Activated effector memory CD4-positive, alpha-beta T cell treated with anti-CD3 and anti-CD28 coated beads, Interleukin-2, amount 50 U/mL, for 16 hours (primary cell): Measurements from ENCODE around the gene SLX4IP.
"Not testable (repeated sequence)": the region's sequence is repeated elsewhere in the genome, so short reads cannot be mapped to it uniquely, and the experiment has no call there.

Experiments
- DNase-seq: peaks from one replicate; pipeline ENCODE4 v3.0.0-alpha.2; 2020

SLX4IP gene

GRCh38 chr20:10580700-10581099 lies 145.6 kb downstream of the SLX4IP start:
- DNase-seq = no peak

- no peak for DNase-seq
Measured at GRCh38 chr20:10581823-10582222, 146.7 kb downstream of the SLX4IP start.

- no peak for DNase-seq
Measured at GRCh38 chr20:10584371-10584770, 149.3 kb downstream of the SLX4IP start.

GRCh38 chr20:10585308-10585707 lies 150.2 kb downstream of the SLX4IP start:
- DNase-seq = no peak

GRCh38 chr20:10586296-10586695 lies 151.2 kb downstream of the SLX4IP start:
- no peak for DNase-seq

- not testable (repeated sequence) for DNase-seq
Measured at GRCh38 chr20:10590446-10590845, 155.3 kb downstream of the SLX4IP start.

GRCh38 chr20:10590950-10591671 lies 156.0 kb downstream of the SLX4IP start:
- DNase-seq = no peak

GRCh38 chr20:10591946-10592521 lies 156.9 kb downstream of the SLX4IP start:
- DNase-seq = no peak

- no peak for DNase-seq
Measured at GRCh38 chr20:10594296-10594868, 159.3 kb downstream of the SLX4IP start.

GRCh38 chr20:10595266-10595665 lies 160.2 kb downstream of the SLX4IP start:
- DNase-seq = no peak

GRCh38 chr20:10595985-10596384 lies 160.9 kb downstream of the SLX4IP start:
- no peak for DNase-seq

- DNase-seq = no peak
Measured at GRCh38 chr20:10596710-10597121, 161.6 kb downstream of the SLX4IP start.

GRCh38 chr20:10597637-10598036 lies 162.5 kb downstream of the SLX4IP start:
- no peak for DNase-seq

- DNase-seq = no peak
Measured at GRCh38 chr20:10602221-10602871, 167.2 kb downstream of the SLX4IP start.

GRCh38 chr20:10603378-10603777 lies 168.3 kb downstream of the SLX4IP start:
- no peak for DNase-seq

GRCh38 chr20:10603971-10604864 lies 169.1 kb downstream of the SLX4IP start:
- no peak for DNase-seq

GRCh38 chr20:10604865-10605440 lies 169.8 kb downstream of the SLX4IP start:
- no peak for DNase-seq

GRCh38 chr20:10605547-10606195 lies 170.6 kb downstream of the SLX4IP start:
- no peak for DNase-seq

GRCh38 chr20:10609276-10609675 lies 174.2 kb downstream of the SLX4IP start:
- no peak for DNase-seq

GRCh38 chr20:10609770-10610169 lies 174.7 kb downstream of the SLX4IP start:
- DNase-seq = no peak

GRCh38 chr20:10610251-10610650 lies 175.1 kb downstream of the SLX4IP start:
- no peak for DNase-seq

GRCh38 chr20:10611357-10611756 lies 176.3 kb downstream of the SLX4IP start:
- no peak for DNase-seq
